H9 (cell line): ENCODE data around the gene ELAVL1. TPM values are rescaled to one million over a fixed set of nuclear protein-coding genes. Genes with fewer than 3 reads are reported as not detected.

Source experiments
- DNase-seq: peaks from one replicate; pipeline ENCODE4 v3.0.0-alpha.2; 2017
- H2AFZ ChIP-seq: one replicate; pipeline ENCODE4 v1.6.1; 2013; ENCODE audit warnings: mild to moderate bottlenecking, low read length, control low read depth, moderate library complexity
- H2AK5ac ChIP-seq: 2 replicates; pipeline ENCODE4 v1.6.1; 2013; ENCODE audit warnings: low read length, control low read depth, mixed read lengths; ENCODE audit not compliant: insufficient read length
- H2BK120ac ChIP-seq: one replicate; pipeline ENCODE4 v1.6.1; 2013; ENCODE audit warnings: low read depth, mild to moderate bottlenecking, low read length, control low read depth, inconsistent platforms; ENCODE audit not compliant: poor library complexity, severe bottlenecking
- H2BK12ac ChIP-seq: 2 replicates; pipeline ENCODE4 v1.6.1; 2013; ENCODE audit warnings: low read length, control low read depth, mixed read lengths, low read depth; ENCODE audit not compliant: insufficient read length
- H2BK15ac ChIP-seq: 2 replicates; pipeline ENCODE4 v1.6.1; 2013; ENCODE audit warnings: low read depth, low read length, control low read depth
- H2BK20ac ChIP-seq: one replicate; pipeline ENCODE4 v1.6.1; 2013; ENCODE audit warnings: low read depth, mild to moderate bottlenecking, low read length, control low read depth, inconsistent platforms; ENCODE audit not compliant: poor library complexity, severe bottlenecking
- H2BK5ac ChIP-seq: 2 replicates; pipeline ENCODE4 v1.6.1; 2013; ENCODE audit warnings: low read length, control low read depth, mixed read lengths; ENCODE audit not compliant: insufficient read length
- H3K14ac ChIP-seq: 2 replicates; pipeline ENCODE4 v1.6.1; 2013; ENCODE audit warnings: low read length, control low read depth; ENCODE audit not compliant: insufficient read depth
- H3K18ac ChIP-seq: 2 replicates; pipeline ENCODE4 v1.6.1; 2013; ENCODE audit warnings: low read depth, mild to moderate bottlenecking, mixed read lengths, low read length, control low read depth; ENCODE audit not compliant: insufficient read length
- H3K23ac ChIP-seq: 2 replicates; pipeline ENCODE4 v1.6.1; 2013; ENCODE audit warnings: low read length, control low read depth, mixed read lengths, low read depth; ENCODE audit not compliant: insufficient read length
- H3K23me2 ChIP-seq: 2 replicates; pipeline ENCODE4 v1.6.1; 2013; ENCODE audit warnings: low read depth, mild to moderate bottlenecking, mixed read lengths, low read length, control low read depth; ENCODE audit not compliant: insufficient read length, poor library complexity, severe bottlenecking
- H3K27ac ChIP-seq: 2 replicates; pipeline ENCODE4 v1.5.1; 2013; ENCODE audit warnings: low read length, control low read depth, mixed read lengths, low read depth; ENCODE audit not compliant: insufficient read length
- H3K27me3 ChIP-seq: 2 replicates; pipeline ENCODE4 v1.6.1; 2013; ENCODE audit warnings: low read length, control low read depth, inconsistent platforms; ENCODE audit not compliant: insufficient read depth
- H3K4ac ChIP-seq: 2 replicates; pipeline ENCODE4 v1.6.1; 2013; ENCODE audit warnings: low read depth, mild to moderate bottlenecking, control low read depth, inconsistent platforms, low read length, moderate library complexity
- H3K4me1 ChIP-seq: 2 replicates; pipeline ENCODE4 v1.6.1; 2013; ENCODE audit warnings: low read length, control low read depth, inconsistent platforms; ENCODE audit not compliant: insufficient read depth
- H3K4me2 ChIP-seq: 2 replicates; pipeline ENCODE4 v1.6.1; 2013; ENCODE audit warnings: low read length, control low read depth, mixed read lengths; ENCODE audit not compliant: insufficient read length, insufficient read depth
- H3K56ac ChIP-seq: 2 replicates; pipeline ENCODE4 v1.6.1; 2013; ENCODE audit warnings: low read depth, mild to moderate bottlenecking, mixed read lengths, low read length, control low read depth; ENCODE audit not compliant: insufficient read length
- H3K79me1 ChIP-seq: 2 replicates; pipeline ENCODE4 v1.6.1; 2013; ENCODE audit warnings: low read depth, mild to moderate bottlenecking, moderate library complexity, low read length, control low read depth, inconsistent platforms; ENCODE audit not compliant: insufficient read depth, poor library complexity, severe bottlenecking
- H3K79me2 ChIP-seq: 2 replicates; pipeline ENCODE4 v1.6.1; 2013; ENCODE audit warnings: low read length, control low read depth, inconsistent platforms; ENCODE audit not compliant: insufficient read depth
- H3K9ac ChIP-seq: 2 replicates; pipeline ENCODE4 v1.6.1; 2013; ENCODE audit warnings: low read length, control low read depth, mixed read lengths; ENCODE audit not compliant: insufficient read length; ENCODE audit errors: extremely low read depth
- H3K9me3 ChIP-seq: one replicate; pipeline ENCODE4 v1.6.1; 2013; ENCODE audit warnings: low read depth, low read length, inconsistent platforms; ENCODE audit not compliant: control insufficient read depth
- H3T11ph ChIP-seq: one replicate; pipeline ENCODE4 v1.6.1; 2013; ENCODE audit warnings: mild to moderate bottlenecking, low read length, control low read depth, inconsistent platforms
- H4K20me1 ChIP-seq: one replicate; pipeline ENCODE4 v1.6.1; 2013; ENCODE audit not compliant: control insufficient read depth, insufficient read length, insufficient read depth
- H4K5ac ChIP-seq: 2 replicates; pipeline ENCODE4 v1.6.1; 2013; ENCODE audit warnings: low read depth, mild to moderate bottlenecking, mixed read lengths, low read length, control low read depth; ENCODE audit not compliant: insufficient read length
- H4K8ac ChIP-seq: replicated peaks from 2 replicates; pipeline ENCODE4 v1.6.1; 2013; ENCODE audit warnings: low read length, control low read depth, mixed read lengths, low read depth; ENCODE audit not compliant: insufficient read length
- H4K91ac ChIP-seq: 2 replicates; pipeline ENCODE4 v1.6.1; 2013; ENCODE audit warnings: low read depth, mild to moderate bottlenecking, moderate library complexity, mixed read lengths, low read length, control low read depth; ENCODE audit not compliant: insufficient read length
- H3K27ac Mint-ChIP-seq, 3 experiments: 2 replicates in 2 of 3; 3 replicates in 1 of 3; pipeline ENCODE4 v1.8.0; 2020 to 2021; ENCODE audit warnings: mixed read lengths in 3 of 3, mild to moderate bottlenecking in 1 of 3, moderate library complexity in 1 of 3
- H3K27me3 Mint-ChIP-seq: 2 replicates; pipeline ENCODE4 v1.8.0; 2021; ENCODE audit warnings: low read depth, mild to moderate bottlenecking, moderate library complexity, mixed read lengths
- H3K36me3 Mint-ChIP-seq, 3 experiments: 2 replicates in 2 of 3; 3 replicates in 1 of 3; pipeline ENCODE4 v1.8.0; 2020 to 2021; ENCODE audit warnings: low read depth in 3 of 3, mixed read lengths in 3 of 3; ENCODE audit not compliant: insufficient read depth in 1 of 3
- H3K4me1 Mint-ChIP-seq, 2 experiments: 2 replicates each; pipeline ENCODE4 v1.8.0; 2020; ENCODE audit warnings: mixed read lengths in 2 of 2
- H3K4me3 Mint-ChIP-seq, 2 experiments: 2 replicates in 1 of 2; 3 replicates in 1 of 2; pipeline ENCODE4 v1.8.0; 2020 to 2021; ENCODE audit warnings: mild to moderate bottlenecking in 2 of 2, mixed read lengths in 2 of 2, moderate library complexity in 1 of 2
- H3K9me3 Mint-ChIP-seq, 2 experiments: 2 replicates in 1 of 2; 3 replicates in 1 of 2; pipeline ENCODE4 v1.8.0; 2020; ENCODE audit warnings: mild to moderate bottlenecking in 2 of 2, mixed read lengths in 2 of 2, moderate library complexity in 1 of 2
- WGBS: extraction: QIAGEN DNeasy Blood & Tissue Kit; methylation state at CpG from one replicate; pipeline ENCODE4 v1.1.7; 2013; ENCODE audit warnings: missing lambda C conversion rate, low lambda C conversion rate, mixed read lengths; ENCODE audit not compliant: insufficient read length; ENCODE audit errors: extremely low coverage; 5-methylcytosine and 5-hydroxymethylcytosine counted together
- total RNA-seq: library from RNA; stranded (reverse); gene quantifications from 2 replicates; pipeline ENCODE4 v1.2.1, GENCODE V29; 2021
- TF ChIP-seq, protein P1 (sequence below): fragments of 200-600 bp; sonication (generic); conservative IDR thresholded peaks from 3 replicates; pipeline ENCODE4 v1.8.0; 2021; ENCODE audit warnings: antibody characterized with exemption, mild to moderate bottlenecking

The ELAVL1 gene
- total RNA-seq, 1 experiment from 2014 or later, result 149 TPM

DNA sequence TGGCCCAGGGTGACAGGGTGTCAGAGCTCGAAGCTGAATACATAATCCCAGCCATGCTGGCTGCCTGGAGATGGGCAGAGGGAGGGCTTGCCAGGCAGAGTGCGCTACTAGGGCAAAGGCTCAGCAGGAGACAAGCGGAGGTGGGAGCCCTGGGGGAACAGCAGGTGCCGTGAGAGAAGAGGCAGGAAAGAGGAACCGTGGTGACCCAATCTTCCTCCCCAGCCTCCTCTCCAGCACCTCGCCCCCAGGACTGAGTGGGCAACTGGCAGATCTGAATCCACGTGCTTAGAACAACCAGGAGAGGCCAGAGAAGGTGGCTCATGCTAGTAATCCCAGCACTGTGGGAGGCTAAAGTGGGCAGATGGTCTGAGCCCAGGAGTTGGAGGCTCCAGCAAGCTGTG is 36.1 kb upstream of the ELAVL1 start:
- Histone ChIP-seq H4K5ac (no peak overlapping the region), H2AK5ac (no peak overlapping the region), H4K91ac (no peak overlapping the region), H2BK20ac (no peak overlapping the region), H3K56ac (no peak overlapping the region), H3K4ac (no peak overlapping the region), H3T11ph (no peak overlapping the region), H2BK120ac (no peak overlapping the region), H2AFZ (no peak overlapping the region), H2BK12ac (no peak overlapping the region), H3K27ac (no peak overlapping the region), H3K4me1 (no peaks in the 10 kb centered on the region), H3K4me2 (no peak overlapping the region), H3K9ac (no peak overlapping the region), H3K23ac (no peak overlapping the region), H2BK5ac (no peak overlapping the region), H4K8ac (no peak overlapping the region), H3K23me2 (no peaks in the 10 kb centered on the region), H3K79me1 (no peaks in the 10 kb centered on the region), H2BK15ac (no peak overlapping the region), H3K18ac (no peak overlapping the region), H3K27me3 (no peaks in the 10 kb centered on the region), H4K20me1 (no peaks in the 10 kb centered on the region), H3K79me2 (no peaks in the 10 kb centered on the region), H3K14ac (no peak overlapping the region), H3K9me3 (no peaks in the 10 kb centered on the region)
- no peak overlapping the region for H3K27ac Mint-ChIP-seq
- TF ChIP-seq, protein P1, sequence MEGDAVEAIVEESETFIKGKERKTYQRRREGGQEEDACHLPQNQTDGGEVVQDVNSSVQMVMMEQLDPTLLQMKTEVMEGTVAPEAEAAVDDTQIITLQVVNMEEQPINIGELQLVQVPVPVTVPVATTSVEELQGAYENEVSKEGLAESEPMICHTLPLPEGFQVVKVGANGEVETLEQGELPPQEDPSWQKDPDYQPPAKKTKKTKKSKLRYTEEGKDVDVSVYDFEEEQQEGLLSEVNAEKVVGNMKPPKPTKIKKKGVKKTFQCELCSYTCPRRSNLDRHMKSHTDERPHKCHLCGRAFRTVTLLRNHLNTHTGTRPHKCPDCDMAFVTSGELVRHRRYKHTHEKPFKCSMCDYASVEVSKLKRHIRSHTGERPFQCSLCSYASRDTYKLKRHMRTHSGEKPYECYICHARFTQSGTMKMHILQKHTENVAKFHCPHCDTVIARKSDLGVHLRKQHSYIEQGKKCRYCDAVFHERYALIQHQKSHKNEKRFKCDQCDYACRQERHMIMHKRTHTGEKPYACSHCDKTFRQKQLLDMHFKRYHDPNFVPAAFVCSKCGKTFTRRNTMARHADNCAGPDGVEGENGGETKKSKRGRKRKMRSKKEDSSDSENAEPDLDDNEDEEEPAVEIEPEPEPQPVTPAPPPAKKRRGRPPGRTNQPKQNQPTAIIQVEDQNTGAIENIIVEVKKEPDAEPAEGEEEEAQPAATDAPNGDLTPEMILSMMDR, result no peak
- no peaks in the 10 kb centered on the region; a peak in 1 of 7 replicates for H3K36me3 Mint-ChIP-seq
- no peak overlapping the region for H3K4me3 Mint-ChIP-seq
- peaks cover 2 to 9% of the 10 kb centered on the region in 2 experiments for H3K4me1 Mint-ChIP-seq
- peaks cover 22% of the 10 kb centered on the region for H3K27me3 Mint-ChIP-seq
- H3K9me3 Mint-ChIP-seq, result no peaks in the 10 kb centered on the region
- WGBS, result no CpG with 5 or more reads among the region's 7 CpGs
- DNase-seq, result no peak
